ENCODE data around the gene BANF1. TPM values are rescaled to one million over a fixed set of nuclear protein-coding genes. Genes with fewer than 3 reads are reported as not detected.

Gene BANF1
- total and polyA plus RNA-seq, 2 of the 13 experiments (the other 11 are each of a cell fraction or from before 2014, with no cell fraction given), result 40.5 to 86.5 TPM

DNA sequence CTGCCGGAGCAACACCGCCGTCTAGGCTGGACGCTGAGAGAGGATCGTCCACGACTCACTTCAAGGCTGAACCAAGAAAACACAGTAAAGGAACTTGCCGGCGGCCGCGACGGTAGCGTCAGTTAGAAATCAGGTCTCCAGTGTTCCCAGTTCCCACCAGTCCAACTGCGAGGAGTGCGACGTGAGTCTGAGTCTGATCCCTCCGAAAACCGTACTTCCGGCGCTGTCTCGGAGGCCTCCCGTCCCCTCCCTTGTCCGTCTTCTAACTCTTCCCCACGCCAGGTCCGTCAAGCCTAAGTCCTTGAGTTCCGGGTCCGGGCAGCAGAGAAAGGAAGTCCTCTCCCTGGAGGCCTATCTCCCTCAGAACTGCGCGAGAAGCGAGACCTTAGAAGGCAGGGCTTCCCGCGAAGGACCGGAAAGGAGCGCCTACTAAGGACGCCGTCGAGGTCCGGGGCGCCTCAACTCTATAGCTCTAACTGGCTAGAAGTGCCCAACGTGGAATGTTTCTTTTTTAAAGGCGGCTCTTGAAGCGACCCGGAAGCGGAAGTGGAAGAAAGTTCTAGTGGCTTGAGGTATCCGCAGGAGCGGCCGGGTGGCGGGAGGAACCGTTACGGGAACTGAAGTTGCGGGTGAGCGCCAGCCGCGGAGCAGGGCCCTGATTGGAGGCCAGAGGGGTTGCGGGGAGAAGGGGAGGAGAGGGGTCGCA is at the start of gene BANF1, which contains the start of gene EIF1AD (continued):
- TF ChIP-seq, protein P1, sequence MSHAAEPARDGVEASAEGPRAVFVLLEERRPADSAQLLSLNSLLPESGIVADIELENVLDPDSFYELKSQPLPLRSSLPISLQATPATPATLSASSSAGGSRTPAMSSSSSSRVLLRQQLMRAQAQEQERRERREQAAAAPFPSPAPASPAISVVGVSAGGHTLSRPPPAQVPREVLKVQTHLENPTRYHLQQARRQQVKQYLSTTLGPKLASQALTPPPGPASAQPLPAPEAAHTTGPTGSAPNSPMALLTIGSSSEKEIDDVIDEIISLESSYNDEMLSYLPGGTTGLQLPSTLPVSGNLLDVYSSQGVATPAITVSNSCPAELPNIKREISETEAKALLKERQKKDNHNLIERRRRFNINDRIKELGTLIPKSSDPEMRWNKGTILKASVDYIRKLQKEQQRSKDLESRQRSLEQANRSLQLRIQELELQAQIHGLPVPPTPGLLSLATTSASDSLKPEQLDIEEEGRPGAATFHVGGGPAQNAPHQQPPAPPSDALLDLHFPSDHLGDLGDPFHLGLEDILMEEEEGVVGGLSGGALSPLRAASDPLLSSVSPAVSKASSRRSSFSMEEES (CRISPR knock-in tag; IDR thresholded peaks at IDR 0.05), result 0 out of 2 replicates have a peak, but pooled peaks have one; percentile 51
- TF ChIP-seq ZNF567 (CRISPR knock-in tag; IDR thresholded peaks at IDR 0.05; ENCODE audit: borderline replicate concordance), result 0 out of 2 replicates have a peak, but pooled peaks have one; percentile 45
- TF ChIP-seq, protein P2, sequence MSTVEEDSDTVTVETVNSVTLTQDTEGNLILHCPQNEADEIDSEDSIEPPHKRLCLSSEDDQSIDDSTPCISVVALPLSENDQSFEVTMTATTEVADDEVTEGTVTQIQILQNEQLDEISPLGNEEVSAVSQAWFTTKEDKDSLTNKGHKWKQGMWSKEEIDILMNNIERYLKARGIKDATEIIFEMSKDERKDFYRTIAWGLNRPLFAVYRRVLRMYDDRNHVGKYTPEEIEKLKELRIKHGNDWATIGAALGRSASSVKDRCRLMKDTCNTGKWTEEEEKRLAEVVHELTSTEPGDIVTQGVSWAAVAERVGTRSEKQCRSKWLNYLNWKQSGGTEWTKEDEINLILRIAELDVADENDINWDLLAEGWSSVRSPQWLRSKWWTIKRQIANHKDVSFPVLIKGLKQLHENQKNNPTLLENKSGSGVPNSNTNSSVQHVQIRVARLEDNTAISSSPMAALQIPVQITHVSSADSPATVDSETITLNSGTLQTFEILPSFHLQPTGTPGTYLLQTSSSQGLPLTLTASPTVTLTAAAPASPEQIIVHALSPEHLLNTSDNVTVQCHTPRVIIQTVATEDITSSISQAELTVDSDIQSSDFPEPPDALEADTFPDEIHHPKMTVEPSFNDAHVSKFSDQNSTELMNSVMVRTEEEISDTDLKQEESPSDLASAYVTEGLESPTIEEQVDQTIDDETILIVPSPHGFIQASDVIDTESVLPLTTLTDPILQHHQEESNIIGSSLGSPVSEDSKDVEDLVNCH (CRISPR knock-in tag; IDR thresholded peaks at IDR 0.05), result 0 out of 2 replicates have a peak, but pooled peaks have one; percentile 44
- TF ChIP-seq RFX5 (IDR thresholded peaks at IDR 0.05; ENCODE audit: low read depth, low read length), result no peak
- TF ChIP-seq CAMTA2 (CRISPR knock-in tag; IDR thresholded peaks at IDR 0.05; ENCODE audit: borderline replicate concordance), result 0 out of 2 replicates have a peak, but pooled peaks have one; percentile 75
- TF ChIP-seq, protein P3, sequence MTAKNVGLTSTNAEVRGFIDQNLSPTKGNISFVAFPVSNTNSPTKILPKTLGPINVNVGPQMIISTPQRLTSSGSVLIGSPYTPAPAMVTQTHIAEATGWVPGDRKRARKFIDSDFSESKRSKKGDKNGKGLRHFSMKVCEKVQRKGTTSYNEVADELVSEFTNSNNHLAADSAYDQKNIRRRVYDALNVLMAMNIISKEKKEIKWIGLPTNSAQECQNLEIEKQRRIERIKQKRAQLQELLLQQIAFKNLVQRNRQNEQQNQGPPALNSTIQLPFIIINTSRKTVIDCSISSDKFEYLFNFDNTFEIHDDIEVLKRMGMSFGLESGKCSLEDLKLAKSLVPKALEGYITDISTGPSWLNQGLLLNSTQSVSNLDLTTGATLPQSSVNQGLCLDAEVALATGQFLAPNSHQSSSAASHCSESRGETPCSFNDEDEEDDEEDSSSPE (CRISPR knock-in tag; IDR thresholded peaks at IDR 0.05), result peak; percentile 71; the same call in 1 of the 2 replicates
- no peak for TF ChIP-seq ZNF207 (IDR thresholded peaks at IDR 0.05; ENCODE audit: borderline replicate concordance)
- TF ChIP-seq, protein P4, sequence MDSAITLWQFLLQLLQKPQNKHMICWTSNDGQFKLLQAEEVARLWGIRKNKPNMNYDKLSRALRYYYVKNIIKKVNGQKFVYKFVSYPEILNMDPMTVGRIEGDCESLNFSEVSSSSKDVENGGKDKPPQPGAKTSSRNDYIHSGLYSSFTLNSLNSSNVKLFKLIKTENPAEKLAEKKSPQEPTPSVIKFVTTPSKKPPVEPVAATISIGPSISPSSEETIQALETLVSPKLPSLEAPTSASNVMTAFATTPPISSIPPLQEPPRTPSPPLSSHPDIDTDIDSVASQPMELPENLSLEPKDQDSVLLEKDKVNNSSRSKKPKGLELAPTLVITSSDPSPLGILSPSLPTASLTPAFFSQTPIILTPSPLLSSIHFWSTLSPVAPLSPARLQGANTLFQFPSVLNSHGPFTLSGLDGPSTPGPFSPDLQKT (CRISPR knock-in tag; IDR thresholded peaks at IDR 0.05; ENCODE audit: borderline replicate concordance), result 0 out of 2 replicates have a peak, but pooled peaks have one; percentile 26
- peak; percentile 59 for TF ChIP-seq MIXL1 (CRISPR knock-in tag; IDR thresholded peaks at IDR 0.05)
- TF ChIP-seq, protein P5, sequence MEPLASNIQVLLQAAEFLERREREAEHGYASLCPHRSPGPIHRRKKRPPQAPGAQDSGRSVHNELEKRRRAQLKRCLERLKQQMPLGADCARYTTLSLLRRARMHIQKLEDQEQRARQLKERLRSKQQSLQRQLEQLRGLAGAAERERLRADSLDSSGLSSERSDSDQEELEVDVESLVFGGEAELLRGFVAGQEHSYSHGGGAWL (CRISPR knock-in tag; IDR thresholded peaks at IDR 0.05), result no peak; the same call in 1 of the 2 replicates
- no peak for TF ChIP-seq TRIM24 (CRISPR knock-in tag; IDR thresholded peaks at IDR 0.05)
- no peak for TF ChIP-seq SATB2 (CRISPR knock-in tag; IDR thresholded peaks at IDR 0.05)
- no peak for TF ChIP-seq PCBP1 (IDR thresholded peaks at IDR 0.05; ENCODE audit: borderline replicate concordance, low read depth, low read length)
- no peak for TF ChIP-seq ZNF562 (CRISPR knock-in tag; IDR thresholded peaks at IDR 0.05; ENCODE audit: borderline replicate concordance)
- peak; percentile 64; the same call in 1 of the 2 replicates for TF ChIP-seq BRD4 (CRISPR knock-in tag; IDR thresholded peaks at IDR 0.05)
- no peak; the same call in 1 of the 2 replicates for TF ChIP-seq KDM1A (CRISPR knock-in tag; IDR thresholded peaks at IDR 0.05)
- TF ChIP-seq ZNF605 (CRISPR knock-in tag; IDR thresholded peaks at IDR 0.05), result peak; percentile 84
- TF ChIP-seq, protein P6, sequence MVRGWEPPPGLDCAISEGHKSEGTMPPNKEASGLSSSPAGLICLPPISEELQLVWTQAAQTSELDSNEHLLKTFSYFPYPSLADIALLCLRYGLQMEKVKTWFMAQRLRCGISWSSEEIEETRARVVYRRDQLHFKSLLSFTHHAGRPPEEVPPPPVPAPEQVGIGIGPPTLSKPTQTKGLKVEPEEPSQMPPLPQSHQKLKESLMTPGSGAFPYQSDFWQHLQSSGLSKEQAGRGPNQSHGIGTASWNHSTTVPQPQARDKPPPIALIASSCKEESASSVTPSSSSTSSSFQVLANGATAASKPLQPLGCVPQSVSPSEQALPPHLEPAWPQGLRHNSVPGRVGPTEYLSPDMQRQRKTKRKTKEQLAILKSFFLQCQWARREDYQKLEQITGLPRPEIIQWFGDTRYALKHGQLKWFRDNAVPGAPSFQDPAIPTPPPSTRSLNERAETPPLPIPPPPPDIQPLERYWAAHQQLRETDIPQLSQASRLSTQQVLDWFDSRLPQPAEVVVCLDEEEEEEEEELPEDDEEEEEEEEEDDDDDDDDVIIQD (CRISPR knock-in tag; IDR thresholded peaks at IDR 0.05; ENCODE audit: low read depth), result no peak
- TF ChIP-seq, protein P7, sequence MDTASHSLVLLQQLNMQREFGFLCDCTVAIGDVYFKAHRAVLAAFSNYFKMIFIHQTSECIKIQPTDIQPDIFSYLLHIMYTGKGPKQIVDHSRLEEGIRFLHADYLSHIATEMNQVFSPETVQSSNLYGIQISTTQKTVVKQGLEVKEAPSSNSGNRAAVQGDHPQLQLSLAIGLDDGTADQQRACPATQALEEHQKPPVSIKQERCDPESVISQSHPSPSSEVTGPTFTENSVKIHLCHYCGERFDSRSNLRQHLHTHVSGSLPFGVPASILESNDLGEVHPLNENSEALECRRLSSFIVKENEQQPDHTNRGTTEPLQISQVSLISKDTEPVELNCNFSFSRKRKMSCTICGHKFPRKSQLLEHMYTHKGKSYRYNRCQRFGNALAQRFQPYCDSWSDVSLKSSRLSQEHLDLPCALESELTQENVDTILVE (CRISPR knock-in tag; IDR thresholded peaks at IDR 0.05), result 0 out of 2 replicates have a peak, but pooled peaks have one; percentile 78
- TF ChIP-seq REL (CRISPR knock-in tag; conservative IDR thresholded peaks at IDR 0.05), result no peak

Measured in HepG2 (cell line).